Stimulated activated CD8-positive, alpha-beta memory T cell treated with anti-CD3 and anti-CD28 coated beads, Interleukin-15, amount 100 ng/mL, for 1 hour (primary cell): Measurements from ENCODE around the gene EPHB6.

Source experiments
- DNase-seq: peaks from one replicate; pipeline ENCODE4 v3.0.0-alpha.2; 2020; ENCODE audit warnings: low read depth

The EPHB6 gene

DNA sequence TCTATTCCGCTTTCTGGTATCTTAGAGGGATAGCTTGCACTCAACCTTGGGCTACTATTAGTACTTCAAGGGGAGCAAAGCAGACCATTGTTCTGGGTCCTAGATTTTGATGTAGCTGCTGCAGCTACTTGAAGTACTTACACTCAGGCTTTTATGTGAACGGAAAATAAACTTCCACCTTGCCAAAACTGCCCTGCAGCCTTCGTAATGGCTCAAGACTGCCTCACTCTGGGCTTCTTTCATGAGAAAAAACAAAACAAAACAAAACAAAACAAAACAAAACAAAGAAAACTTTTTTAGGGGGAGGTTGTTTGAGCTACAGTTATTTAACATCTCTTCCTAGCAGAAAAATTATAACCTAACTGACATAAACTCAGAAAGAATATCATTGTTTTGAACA, 19.4 kb upstream of the EPHB6 start:
- no peak for DNase-seq

DNA sequence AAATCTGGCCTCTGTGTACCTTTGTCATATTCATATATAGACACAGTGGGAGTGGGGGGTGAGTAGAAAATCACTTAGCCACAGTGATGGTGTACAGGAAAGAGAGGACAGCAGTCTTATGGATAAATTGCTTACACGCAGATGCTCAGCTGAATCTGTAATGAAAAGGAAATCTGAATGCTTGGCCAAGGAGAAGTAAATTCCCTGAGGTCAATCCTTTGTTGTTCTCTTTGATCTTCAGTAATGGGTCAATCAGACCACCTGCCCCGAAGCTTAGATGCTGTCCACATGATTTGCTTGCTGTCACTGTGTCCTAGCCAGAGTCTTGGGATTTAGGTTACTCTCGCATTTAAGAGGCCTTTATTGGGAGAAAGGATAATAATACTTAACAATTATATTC, 18.4 kb upstream of the EPHB6 start:
- DNase-seq, result no peak

DNA sequence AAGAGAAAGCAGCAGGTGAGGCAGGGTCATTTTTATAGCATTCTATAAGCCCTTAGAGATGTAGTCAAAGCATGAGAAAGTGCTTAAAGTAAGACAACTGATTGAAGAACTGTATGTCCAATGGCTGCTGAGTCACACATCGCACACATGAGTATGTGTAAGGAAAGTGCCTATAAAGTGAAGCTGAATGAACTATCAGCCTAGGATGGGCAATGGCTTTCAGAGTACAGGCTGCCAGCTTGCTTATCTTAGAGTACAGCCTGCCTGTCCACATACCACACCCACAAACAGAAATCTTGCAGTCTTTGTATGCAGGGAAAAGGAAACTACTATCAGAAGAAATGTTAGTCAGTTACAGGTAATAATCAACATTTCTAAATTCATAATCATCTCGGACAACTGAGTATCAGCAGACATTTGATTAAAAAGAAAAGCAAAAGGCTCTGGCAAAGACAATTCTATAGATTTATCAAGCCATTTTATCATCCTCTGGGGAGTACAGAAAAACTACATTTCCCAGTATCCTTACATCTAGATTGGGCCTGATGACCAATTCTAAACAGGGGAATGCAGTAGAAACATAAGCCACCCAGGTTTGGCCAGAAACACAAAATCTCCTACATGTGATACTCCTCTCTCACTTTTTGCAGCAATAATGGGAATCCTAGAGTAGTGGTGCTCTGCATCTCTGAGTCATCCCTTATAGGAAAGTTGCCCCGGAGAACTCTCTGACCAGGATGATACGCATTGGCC, 16.2 kb upstream of the EPHB6 start:
- no peak for DNase-seq

DNA sequence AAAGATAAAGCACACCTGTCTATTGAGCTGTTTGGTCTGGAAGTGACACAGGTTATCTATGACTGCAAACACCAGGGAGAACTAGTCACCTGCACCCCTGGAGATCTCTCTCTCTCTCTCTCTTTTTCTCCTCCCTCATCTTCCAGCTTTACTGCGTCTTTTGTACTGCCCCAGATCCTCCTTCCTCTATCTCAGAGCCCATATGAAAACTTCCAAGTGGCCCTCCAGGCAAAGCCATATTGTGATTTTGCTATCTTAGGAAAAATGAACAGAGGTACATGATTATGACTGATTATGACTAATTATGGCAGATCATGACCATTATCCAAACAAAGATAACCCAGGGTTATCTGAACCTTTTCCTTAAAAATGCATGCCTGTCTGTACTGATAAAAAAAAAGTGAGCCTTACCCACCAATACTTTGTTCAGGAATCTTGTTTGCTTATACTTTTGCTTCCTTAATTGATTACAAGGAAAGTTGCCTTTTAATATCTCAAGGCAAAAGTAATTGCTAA, 12.6 kb upstream of the EPHB6 start:
- DNase-seq, result no peak

DNA sequence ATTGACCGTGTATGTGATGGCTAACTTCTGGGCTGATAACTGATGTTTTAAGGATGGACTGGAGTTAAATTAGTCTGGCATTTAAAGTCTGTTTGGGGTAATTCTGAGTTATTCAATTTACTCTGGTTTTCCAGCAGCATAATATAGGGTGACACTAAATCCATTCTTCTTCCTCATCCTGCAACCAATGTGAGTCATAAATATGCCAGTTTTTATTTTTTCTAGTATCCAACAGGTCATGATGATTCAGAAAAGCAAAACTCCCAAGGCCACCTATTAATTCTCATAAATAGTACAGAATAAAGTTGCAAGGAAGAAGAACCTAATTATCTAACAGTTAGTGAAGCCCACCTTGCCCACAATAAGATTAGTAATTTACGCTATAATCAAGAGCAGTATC, 7.5 kb upstream of the EPHB6 start:
- no peak for DNase-seq

DNA sequence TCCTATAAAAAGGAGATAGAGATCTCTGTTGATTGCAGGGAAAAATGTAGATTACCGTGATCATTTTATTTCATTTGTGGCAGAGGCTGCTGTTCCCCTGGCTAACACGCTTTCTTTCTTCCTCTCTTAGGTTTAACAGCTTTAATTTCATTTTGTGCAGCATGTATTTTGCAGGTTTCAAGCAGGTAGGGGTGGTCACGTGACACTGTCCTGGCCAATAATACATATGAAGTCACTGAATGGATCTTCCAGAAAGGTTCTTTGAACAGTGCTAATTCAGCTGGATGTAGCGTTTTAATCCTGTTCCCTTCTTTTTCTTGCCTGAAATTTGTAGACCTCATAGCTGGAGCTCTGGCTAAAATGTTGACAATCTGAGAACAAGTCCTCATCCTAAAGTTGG, 3.6 kb upstream of the EPHB6 start:
- DNase-seq, result no peak

DNA sequence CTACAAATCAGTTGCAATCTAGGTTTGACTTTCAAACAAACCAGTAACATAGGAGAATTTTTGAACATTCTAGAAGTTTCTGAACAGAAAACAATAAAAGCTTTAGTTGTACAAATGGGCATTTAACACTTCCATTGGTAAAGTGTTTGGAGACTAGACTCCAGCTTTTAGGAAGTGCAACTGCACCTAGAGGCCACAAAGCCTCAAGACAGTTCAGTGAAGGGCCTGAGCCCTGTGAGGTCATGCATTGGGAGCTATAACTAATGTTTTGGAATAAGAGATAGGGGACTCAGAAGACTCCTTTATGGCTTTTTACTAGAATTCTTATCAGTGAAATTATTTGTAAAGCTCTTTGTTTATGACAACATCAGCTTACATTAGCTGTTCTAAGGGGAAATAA, 3.0 kb upstream of the EPHB6 start:
- DNase-seq, result no peak

DNA sequence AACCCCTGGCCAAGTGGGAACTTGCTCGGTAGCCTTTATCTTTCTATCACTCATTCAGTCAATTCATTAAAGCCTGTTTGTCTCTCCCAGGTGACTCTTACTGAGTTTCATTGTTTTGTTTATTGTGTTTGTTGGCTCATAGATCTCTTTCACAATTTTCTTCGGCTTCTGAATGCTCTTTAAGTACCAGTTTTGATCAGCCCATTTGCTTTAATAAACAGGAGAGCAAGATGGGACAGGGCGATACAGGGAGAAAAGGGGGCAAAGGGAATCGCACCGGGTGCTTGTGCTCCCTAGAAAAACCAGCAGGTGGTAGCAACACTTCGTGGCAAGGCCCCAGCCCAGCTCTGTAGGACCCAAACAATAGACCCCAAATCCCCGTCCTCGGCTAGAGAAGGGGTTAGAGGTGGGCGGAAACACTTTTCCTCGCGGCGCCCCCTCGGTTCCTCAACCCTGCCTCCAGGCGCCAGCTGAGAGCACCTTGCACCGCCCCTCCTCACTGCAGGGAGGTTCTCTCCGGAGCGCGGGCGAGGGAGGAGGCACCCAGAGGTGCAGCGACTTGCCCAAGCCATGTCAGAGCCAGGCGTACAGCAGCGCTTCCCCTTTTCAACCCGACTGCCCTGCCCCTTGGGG, 1.0 kb upstream of the EPHB6 start:
- DNase-seq, result peak; percentile 41

DNA sequence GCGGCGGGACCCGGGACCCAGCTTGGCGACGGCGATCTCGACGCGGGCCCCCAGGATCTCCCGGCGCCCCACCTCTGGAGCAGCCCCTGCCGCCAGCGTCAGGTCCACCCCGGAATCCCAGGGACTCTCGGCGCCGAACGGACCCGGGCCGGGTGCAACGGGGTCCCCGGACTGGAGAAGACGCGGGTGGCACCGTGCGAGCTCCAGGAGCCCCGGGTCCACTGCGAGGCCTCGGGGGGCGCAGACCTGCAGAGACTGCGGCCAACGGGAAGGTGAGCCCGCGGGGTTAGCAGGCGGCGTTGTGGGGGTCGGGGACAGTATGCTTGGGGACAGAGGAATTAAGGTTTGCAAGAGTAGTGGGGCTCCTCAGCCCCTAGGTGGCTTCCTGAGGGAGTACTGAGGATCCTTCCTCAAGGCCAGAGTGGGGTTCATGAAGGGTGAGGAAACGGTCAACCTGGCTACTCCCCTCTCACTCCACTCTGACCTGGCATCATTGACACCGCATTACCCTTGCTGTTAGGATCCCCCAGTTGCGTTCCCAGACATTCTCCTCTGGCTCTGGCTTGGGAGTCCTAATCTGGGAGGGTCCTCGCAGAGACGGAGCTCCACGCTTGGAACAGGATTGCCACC, 353 bp downstream of the EPHB6 start:
- DNase-seq, result no peak

DNA sequence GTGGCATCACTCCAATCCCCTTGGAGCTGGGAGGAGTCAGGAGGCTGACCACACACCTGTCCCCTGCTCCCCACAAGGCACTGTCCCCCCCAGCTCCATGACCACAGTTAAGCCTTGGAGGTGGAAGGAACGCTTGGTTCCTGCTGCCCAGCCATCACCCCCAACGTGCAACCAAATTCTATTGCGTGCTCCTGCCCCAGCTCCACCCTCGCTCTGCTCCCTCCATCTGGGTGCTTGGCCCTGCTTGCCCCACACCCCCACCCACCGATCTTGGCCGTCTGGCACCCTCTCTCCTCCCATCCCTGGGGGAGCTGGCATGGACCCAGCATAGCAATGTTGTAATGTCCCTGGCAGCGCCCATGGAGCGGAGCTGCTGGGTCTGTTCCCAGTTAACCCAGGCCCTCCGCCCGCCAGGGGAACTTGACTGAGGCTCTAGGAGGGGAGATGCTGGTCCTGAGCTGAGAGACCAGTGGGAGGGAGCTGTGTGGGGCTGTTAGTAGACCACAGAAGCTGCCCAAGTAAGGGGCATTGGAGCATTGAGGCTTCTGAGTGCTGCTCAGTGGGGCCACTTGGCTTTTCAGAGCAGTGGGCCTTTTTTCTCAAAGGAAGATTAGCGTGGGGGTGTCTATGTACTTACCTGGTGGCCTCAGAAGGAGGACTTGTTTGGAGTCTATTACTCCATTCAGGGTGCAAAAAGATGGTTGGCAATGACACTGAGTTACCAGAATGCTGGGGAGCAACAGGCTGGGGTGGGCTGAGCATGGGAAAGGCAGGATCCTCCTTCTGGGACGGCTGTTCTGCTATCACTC, 1.1 kb downstream of the EPHB6 start:
- no peak for DNase-seq

DNA sequence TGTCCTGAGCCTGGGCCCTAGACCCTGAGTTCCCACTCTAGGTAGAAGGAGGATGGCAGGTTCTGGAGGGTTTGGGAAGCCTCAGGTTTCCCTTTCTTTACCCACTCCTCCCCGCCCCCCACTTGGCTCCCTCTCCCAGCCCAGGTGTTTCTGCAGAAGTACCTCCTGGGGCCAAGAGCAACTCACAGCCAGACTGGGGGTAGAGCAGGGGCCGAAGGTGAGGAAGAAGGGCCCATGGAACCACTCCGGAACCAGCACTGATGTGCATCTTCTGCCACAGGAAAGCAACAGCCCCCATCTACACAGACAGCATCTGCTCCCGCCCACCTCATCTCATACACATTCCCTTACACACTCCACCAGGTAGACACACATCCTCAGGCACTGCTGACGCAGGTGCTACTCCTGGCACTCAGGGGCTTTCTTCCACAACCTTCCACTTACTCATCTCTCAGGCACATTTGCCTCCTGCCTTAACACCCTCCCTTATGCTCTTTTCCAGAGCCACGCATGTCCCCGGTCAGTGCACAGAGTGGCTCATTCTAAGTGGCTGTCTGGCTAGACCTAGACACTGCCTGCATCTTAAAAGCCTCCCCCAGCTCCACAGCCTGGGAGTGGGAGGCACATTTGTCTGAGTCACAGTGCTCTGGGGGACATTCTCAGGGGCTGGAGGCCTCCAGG, 1.8 kb downstream of the EPHB6 start:
- DNase-seq, result no peak

DNA sequence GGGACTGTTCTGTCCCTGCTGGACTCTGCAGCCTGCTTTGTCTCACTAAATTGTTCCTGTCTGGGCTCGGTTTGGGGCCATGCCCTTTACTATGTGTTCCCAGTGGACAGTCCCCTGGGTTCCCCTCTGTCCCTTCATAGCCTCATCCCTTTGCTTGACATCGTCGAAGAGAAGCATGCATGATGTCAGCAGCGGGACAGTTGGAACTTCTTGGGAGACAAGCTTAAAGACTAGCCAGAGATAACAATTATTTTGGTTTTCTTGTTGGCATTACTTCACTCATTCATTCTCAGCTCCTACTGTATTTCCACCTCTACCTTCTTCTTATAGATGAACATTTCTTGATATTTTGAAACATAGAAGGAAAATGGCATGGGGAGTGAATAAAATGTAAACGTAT, 2.7 kb downstream of the EPHB6 start:
- no peak for DNase-seq

DNA sequence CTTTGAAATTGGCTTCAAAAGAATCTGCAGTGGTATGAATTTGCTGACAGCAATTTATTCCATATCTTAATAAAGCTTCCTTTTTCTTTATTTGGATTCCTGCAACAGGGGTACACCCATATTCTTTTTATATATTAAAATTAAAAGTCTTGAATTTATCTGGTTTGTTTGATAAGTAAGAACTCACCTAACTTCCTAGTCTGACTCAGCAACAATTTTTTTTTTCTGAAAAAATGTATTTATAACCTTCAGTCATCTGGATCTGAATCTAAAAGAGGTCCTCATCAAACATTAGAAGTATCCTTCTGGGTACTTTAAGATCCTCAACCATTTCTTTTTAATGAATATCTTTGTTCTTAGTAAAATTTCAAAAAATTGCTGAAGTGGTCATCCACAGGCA, 4.5 kb downstream of the EPHB6 start:
- no peak for DNase-seq

DNA sequence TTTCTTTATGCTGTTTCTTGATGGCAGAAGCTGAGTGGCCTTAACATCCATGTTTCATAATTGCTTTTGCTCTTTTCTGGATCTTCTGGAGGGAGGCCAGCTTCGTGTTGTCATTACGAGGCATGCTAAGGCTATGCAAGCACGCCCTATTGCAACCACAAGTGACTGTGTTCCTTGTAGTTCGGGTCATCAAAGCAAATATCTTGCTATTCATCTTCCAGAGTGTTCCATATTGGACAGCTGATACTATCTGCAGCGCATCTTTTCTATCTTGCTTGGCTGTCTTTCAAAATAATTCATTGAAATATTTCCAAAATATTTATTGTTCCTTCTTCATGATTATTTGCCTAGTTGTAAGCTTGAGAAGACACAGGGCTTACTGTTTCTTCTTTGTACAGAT, 5.0 kb downstream of the EPHB6 start:
- no peak for DNase-seq

DNA sequence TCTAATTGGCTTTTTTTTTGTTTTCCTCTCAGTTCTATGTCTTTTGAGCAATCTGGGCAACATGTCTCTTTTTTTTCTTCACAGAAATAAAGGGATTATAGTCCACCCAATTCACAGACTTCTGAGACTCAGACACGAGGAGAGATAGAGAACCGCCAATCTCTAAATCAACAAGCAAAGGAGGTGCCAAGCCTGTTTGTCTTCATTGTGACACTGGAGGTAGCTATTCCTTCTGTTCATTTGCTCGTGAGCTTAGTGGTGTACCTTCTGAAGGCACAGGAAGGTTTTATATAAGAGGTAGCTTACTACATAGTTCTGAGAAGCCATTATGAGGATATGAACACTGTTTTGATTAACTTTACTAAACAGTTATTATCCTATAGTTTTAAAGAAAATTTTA, 6.1 kb downstream of the EPHB6 start:
- DNase-seq, result no peak

DNA sequence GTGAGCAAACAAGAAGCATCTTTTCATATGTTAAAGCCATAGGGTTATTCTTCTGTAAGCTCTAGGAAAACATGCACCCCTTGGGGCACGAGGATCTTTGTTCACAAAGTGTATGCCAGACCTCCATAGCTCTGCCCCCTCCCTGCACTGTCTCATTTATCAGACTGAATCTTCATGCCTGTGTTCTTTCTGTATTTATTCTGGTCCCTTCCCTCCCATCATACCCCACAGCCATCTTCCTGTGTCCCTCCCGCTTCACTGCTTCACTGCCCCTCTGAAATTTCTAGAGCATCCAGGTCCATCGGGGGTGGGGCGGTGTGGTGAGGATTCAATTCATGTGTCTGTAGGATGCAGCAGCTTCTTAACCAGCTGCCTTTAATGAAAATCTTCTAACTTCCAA, 7.5 kb downstream of the EPHB6 start:
- DNase-seq, result no peak

DNA sequence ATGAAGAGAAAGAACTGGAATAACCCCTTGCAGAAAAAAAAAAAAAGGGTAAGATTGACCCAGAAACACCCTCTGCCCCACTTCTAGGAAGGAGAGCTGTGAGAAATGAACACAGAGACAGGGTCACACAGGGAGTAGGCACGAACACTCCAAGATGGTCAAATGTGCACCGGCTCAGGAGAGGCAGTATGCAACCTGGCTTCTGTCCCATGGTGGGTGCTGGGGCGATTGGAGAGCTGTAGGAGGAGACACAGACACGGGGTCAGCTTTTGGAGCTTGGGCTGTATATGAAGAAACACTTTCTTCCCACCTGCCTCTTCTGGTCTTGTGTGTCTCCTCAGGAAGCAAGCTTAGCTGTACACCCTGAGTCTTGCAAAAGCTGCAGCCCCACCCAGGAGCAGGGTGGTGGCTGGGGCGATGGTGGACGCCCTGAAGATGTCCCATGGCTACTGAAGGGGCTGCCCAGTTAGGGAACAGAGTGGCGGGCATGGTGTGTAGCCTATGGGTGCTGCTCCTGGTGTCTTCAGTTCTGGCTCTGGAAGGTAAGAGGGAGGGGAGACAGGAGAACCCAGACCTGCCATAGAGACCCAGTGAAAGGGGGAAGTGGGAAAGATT, 8.0 kb downstream of the EPHB6 start:
- no peak for DNase-seq

DNA sequence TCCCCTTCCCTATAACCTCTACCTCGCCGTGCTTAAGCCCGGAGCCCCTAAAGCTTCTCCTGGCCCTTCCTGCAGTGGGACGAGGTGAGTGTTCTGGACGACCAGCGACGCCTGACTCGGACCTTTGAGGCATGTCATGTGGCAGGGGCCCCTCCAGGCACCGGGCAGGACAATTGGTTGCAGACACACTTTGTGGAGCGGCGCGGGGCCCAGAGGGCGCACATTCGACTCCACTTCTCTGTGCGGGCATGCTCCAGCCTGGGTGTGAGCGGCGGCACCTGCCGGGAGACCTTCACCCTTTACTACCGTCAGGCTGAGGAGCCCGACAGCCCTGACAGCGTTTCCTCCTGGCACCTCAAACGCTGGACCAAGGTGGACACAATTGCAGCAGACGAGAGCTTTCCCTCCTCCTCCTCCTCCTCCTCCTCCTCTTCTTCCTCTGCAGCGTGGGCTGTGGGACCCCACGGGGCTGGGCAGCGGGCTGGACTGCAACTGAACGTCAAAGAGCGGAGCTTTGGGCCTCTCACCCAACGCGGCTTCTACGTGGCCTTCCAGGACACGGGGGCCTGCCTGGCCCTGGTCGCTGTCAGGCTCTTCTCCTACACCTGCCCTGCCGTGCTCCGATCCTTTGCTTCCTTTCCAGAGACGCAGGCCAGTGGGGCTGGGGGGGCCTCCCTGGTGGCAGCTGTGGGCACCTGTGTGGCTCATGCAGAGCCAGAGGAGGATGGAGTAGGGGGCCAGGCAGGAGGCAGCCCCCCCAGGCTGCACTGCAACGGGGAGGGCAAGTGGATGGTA, 9.2 kb downstream of the EPHB6 start:
- no peak for DNase-seq

DNA sequence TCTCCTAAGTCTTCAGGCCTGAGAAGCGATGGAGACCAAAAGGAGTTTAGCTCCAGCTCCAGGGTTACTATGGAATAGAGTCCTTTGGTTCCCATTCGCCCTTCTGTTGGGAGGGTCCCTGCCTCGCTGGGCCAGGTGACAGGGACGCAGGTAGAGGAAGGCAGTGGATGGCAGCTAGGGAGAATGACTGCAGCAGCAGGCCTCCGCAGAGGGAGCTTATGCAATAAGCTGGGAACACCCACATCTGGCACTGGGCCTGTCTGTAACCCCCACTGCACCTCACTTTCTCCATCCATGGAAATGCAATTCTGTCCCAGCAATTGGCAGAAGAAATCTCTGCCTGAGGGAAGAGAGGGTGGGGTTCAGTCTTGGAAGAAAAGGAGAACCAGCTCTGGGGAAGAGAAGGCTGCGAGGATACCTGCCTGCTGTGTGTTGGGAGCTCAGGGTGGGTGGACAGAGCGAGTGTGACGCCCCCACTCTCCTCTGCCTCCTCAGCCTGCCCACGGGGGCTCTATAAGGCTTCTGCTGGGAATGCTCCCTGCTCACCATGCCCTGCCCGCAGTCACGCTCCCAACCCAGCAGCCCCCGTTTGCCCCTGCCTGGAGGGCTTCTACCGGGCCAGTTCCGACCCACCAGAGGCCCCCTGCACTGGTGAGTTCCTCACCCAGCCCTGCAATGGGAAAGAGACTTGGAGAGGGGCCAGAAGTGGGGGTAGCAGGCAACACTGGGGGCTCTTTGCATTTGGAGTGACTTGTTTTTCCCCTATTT, 10.3 kb downstream of the EPHB6 start:
- DNase-seq, result no peak

DNA sequence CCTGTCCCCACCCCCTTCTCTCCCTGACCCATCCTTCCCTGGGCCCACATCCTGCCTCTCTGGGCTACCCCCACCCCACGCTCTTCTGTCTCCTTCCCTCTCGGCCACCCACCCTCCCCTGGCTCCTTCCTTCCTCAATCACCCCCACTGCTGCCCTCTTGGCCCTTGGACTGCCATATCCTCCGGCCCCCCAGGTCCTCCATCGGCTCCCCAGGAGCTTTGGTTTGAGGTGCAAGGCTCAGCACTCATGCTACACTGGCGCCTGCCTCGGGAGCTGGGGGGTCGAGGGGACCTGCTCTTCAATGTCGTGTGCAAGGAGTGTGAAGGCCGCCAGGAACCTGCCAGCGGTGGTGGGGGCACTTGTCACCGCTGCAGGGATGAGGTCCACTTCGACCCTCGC, 10.9 kb downstream of the EPHB6 start:
- no peak for DNase-seq
